Ecto neural progenitor cell (in vitro differentiated cells): ENCODE data around the gene PROM1.

Experiments used
- DNase-seq: peaks from one replicate; pipeline ENCODE4 v3.0.0-alpha.2; 2018; ENCODE audit warnings: low spot score

Gene PROM1, protein sequence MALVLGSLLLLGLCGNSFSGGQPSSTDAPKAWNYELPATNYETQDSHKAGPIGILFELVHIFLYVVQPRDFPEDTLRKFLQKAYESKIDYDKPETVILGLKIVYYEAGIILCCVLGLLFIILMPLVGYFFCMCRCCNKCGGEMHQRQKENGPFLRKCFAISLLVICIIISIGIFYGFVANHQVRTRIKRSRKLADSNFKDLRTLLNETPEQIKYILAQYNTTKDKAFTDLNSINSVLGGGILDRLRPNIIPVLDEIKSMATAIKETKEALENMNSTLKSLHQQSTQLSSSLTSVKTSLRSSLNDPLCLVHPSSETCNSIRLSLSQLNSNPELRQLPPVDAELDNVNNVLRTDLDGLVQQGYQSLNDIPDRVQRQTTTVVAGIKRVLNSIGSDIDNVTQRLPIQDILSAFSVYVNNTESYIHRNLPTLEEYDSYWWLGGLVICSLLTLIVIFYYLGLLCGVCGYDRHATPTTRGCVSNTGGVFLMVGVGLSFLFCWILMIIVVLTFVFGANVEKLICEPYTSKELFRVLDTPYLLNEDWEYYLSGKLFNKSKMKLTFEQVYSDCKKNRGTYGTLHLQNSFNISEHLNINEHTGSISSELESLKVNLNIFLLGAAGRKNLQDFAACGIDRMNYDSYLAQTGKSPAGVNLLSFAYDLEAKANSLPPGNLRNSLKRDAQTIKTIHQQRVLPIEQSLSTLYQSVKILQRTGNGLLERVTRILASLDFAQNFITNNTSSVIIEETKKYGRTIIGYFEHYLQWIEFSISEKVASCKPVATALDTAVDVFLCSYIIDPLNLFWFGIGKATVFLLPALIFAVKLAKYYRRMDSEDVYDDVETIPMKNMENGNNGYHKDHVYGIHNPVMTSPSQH

GRCh38 chr4:16083241-16084191 lies at the start of gene PROM1:
PROM1 (minus strand) TSS chr4:16084023; CDS start chr4:16075906, 8,117 bp downstream.
- DNase-seq, result peak; percentile 84

DNA sequence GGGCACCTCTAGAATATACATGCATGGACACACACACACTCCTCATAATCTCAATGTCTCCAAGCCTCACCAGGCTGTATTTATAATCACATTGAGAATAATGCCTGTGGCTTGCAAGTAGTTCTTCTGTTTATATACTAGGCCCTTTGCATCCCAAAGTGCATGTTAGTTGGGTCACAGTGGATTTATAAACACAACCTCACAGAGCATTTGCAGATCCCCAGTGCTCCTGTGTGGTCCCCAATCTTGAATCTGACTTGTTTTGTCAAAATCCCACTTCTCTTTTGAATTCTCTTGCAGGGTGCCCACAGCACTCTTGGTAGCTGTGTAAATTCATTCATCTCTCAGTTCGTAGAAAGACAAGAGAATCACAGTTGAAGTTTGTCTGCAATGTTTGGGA lies 49.6 kb upstream of the PROM1 start:
- no peak for DNase-seq

GRCh38 chr4:16131293-16131692 lies 47.5 kb upstream of the PROM1 start:
- DNase-seq, result no peak

GRCh38 chr4:16129336-16129735 lies 45.5 kb upstream of the PROM1 start:
- DNase-seq, result no peak

DNA sequence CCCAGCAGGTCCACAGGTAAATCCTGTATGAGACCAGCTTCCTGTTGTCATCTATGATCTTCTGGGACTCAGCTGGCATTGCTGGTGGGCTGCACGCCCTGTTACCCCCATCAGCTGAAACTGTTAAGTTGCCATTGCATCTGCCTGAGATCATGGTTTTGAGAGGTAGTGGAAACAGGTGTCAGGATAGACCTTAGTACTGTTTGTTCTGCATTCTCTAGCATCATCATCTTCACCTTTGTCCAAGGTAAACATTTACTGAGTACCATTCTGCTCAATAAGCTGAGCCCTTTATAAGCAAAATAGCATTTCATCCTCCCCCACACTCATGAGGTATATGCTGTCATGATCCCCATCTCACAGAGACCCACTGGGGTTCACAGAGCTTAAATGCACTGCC lies 42.9 kb upstream of the PROM1 start:
- no peak for DNase-seq

DNA sequence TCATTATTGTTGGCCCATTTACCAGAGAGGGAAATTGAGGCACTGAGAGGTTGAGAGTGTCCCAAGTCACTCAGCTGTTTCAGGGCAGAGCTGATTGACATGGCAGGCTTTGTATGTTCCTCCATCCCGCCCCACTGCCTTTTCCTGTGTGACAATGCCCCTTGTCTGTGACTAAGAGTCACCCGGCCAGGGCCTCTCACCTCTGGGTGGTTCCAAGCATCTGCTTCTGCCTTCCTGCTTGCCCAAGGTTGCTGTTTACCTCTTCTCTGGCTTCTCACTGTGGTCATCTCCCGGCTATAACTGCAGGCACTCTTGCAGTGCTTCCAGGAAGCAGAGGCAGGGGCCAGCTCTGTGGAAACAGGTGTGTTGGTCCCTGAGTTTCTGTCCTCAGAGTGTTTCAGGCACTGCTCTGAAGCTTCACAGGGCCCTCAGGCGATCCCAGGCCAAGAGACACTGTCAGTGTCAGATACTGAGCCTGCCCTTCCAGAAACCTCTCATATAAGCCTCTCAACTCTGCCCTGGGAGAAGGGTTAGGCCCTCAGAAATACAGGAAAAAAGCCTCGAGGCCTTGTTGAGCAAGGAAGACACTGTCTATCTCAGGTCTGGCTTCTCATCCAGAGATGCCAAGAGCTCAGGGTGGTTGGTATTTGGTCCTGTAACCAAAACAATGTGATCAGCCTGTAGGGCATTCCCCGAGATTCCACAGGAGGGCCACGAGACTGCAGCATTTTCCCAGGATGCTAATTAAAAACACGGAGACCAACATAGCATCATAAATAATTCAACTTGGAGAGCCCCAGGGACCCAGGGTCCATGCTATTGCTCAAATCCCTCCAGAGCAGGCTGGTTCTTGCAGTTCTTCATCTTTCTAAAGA lies 42.0 kb upstream of the PROM1 start:
- DNase-seq, result no peak

DNA sequence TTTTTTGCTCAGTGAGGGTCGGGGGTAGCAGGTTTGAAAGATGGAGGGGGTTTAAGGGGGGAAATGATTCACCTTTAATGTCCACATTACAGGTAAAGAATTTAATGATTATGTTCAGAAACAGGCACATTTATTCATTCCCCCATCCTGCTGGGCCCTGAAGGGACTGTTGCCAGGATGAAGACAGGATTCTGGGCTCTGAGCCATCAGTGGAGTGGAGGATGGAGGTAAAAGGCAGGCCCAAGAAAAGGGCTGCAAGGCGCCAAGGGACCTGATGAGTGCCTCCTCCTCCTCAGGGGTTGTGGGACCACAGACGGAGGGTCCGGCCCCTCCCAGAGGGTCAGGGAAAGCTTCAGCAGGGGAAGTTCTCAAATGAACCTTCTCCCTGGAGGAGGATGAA lies 40.4 kb upstream of the PROM1 start:
- DNase-seq, result no peak

- DNase-seq, result no peak
These were observed 39.7 kb upstream of the PROM1 start for GRCh38 chr4:16123356-16124084.

GRCh38 chr4:16122784-16123183 lies 39.0 kb upstream of the PROM1 start:
- no peak for DNase-seq

DNA sequence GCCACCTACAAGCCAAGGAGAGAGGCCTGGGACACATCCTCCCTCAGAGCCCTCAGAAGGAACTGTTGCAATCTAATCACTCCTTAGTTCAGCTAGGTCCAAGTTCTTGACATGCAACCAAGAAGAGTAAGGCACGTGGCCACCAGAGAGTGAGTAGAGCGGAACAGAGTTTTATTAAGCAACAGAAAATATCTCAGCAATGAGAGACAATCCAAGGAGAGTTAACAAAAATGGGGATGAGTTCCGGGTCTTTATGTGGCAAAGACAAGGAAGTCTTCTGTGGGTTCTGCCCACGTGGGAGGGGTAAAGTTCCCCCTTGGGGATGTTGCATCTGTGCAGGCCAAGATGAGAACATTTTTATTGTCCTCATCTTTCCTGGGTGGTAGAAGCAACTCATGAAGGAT lies 38.5 kb upstream of the PROM1 start:
- DNase-seq, result no peak

DNA sequence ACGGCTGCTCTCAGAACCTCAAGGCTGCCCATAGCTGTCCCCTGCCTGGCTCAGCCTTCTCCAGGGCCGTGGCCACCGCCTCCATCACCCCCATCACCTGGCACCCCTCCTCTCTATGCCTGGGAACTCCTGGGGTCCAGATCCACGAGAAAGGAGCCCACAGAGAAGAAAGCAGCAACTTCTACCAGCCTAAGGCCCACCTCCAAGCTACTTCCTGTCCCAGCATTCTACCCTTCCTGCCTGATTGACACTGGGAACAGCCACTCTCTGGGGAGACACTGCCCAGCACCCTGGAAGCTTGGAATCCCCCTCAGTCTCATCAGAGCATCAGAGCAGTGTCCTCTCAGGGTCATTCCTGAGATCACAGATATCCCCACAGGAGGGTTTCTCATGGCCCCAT lies 36.9 kb upstream of the PROM1 start:
- DNase-seq, result no peak

- DNase-seq, result no peak
These were observed 36.2 kb upstream of the PROM1 start for GRCh38 chr4:16119981-16120380.

DNA sequence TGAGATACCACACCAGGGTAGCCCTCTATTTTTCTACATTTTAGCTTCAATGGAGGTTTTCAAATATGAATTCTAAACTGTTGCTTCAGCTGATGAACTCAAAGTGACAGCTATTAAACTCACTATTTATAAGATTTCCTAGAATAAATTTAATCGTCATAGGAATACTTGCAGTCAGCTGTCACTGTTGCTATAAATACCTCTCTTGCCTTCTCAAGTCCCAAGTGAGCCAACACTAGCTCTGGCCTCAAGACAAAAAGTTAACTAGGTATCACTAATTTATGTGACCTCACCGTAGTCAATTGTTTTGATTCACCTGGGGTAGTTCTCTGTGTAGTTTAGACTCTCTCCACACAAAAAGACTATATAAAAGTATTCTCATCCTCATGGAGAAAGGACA lies 34.3 kb upstream of the PROM1 start:
- no peak for DNase-seq

DNA sequence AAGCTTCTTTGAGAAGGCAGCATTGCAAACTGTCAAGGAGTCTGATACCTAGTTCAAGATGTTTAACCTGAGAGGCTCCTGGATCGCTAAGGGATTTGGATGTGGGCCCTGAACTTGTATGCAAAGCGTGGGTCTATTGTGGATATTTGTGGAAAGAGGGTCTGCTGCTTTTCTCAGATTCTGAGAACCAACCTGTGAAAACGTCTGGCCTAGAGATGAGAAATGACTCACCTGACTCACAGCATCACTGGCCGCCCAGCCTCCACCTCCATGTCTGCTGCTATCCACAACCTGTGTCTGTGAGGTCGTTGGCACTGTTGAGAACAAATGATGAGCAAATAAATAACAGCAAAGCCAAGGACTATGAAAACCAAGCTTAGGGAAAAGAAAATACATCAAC lies 33.3 kb upstream of the PROM1 start:
- DNase-seq, result no peak

GRCh38 chr4:16116493-16116990 lies 32.7 kb upstream of the PROM1 start:
- DNase-seq, result no peak

DNA sequence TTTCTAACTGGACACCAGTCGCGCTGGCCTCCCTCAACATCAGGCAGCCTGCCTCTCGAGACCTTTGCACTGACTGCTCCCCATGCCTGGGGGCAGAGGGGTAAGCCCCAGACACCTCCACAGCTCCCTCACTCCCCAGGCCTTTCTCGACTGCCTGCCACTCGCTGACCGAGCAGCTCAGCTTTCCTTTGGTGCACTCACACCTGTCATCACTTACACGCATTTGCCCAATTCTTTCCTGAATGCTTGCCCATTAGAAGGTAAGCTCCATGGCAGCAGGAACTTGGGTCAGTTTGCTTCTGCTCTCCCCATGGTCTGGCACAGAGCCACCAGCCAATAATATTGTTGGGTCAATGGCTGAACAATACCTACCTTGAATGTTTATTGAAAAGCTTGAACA lies 32.2 kb upstream of the PROM1 start:
- DNase-seq, result no peak

- no peak for DNase-seq
These were observed 30.7 kb upstream of the PROM1 start for GRCh38 chr4:16114546-16114945.

- no peak for DNase-seq
These were observed 29.9 kb upstream of the PROM1 start for GRCh38 chr4:16113741-16114140.

DNA sequence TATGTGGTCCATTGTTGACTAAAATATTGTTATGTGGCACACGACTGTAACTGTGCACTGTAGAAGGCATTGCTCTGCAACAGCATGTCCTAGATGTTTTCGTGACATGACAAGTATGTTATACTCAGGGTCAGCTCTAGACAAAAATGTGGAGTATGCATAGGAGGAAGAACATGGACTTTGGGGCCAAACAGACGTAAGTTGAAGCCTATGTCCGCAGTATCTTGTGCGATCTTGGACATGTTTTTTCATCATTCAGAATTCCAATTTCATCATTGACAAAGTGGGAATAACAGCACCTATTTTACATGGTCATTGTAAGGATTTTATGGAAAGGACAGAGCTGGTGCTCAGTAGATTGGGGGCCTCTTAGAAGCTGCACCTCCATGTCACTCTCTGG lies 27.7 kb upstream of the PROM1 start:
- no peak for DNase-seq

DNA sequence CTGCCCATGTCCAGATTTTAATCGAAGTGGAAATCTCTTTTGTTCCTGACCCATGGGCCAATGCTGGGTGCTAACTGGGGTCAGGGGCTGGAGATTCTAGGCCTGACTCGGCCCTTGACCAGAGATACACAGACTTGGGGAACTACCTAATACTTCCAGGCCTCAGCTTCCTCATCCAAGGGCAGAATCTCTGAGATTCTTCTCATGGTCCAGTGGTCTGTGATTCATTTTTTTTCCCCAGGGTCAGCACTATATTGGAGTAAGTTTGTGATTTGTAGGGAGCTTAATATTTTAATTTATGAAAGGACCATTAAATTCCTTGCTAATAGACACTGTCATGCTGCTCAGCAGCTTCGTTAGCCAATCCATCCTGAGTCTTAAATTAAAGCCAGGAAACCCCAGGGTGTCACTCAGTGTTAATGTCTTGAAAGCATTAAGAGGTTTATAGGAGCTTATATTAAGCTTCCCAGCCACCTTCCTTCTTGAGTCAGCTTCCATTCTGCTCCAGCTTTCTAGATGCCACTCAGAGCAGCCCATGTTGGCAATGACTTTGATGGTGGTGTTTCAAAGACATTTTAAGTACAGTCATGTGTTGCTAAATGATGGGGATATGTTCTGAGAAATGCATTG lies 27.0 kb upstream of the PROM1 start:
- no peak for DNase-seq
